ENCODE data around the gene BMPER.

BMPER gene

DNA sequence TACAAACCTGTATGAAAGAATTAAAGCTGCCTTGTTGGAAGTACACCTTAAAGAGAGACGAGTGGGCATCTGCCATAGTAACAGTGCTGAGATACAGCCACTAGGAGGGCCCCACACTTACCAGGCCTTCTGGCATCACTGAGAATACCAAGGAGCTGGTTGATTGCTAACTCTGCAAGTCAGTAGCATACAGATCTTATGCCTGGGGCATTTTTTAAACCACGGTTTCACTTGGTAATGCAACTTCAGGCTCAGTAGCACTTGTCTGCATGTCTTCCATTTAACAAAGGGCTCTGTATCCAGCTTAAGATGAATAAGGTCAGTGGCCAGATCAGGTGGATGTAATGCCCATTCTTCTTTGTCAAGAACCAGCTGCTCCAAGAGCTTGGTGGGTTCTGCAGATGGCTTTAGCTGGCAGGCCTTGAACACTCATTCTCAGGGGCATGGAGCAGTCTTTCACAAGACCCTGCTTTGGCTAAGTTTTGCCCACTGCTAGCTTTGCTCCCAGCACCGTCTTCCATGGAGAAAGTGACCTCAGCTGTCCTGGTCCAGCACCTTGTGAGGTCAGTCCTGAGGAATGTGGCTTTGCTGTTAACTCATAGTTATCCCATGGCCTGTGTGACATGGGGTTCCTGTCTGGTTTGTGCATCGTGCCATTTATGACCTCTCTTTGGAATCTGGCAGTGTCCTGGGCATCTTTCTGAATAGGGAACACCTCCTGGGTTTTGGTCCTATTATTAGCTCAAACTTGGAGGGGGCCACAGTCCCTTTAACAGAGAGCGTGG lies 68.1 kb downstream of the BMPER start:
- DNase-seq: no peak

DNA sequence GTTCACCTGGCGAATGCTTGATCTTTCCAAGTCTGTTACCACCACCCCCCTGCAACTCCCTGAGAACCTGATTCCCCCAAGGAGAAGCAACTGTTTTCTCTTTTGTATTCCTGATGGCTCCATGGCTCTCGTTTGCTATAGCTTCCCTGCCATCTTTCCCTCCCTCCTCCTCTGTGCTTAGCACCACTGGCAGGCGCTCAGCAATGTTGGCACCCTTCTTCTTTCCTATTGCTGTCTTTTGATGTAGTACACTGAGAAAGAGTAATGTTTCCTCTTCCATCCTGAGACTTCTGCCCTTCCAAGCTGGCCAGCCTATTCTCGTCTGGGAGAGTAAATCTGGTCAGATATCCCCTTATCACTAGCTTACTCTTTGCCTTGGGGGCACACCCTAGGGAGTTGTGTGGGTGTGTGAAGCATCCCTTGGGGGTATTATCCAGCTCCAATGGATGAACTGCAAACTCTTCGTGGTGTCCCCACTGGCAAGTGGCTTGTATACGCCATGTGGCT lies 74.0 kb downstream of the BMPER start:
- DNase-seq: no peak

DNA sequence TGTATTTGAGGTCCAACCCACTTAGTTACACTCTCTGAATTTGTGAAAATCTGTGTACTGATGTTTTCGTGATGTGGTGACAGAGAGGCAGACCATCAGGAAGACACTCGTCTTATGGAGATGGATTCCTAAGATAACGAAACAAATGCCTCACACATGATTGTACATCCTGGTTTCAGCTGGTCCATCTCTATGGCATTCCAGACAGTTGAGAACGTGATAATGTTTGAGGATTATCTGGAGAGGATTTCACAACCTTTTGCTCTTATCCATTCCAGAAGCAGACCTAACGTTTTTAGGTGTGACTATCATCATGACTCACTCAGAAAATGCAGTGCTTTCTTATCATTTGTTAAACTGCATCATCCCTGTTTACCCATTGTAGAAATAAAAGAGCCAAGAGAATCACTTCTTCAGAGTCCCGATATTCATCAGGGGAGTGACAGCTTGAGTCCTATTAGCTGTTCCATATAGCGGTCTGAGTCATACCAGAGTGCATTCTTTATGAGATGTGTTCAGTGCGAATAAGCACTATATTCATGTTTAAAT lies 74.5 kb downstream of the BMPER start:
- no peak for DNase-seq

DNA sequence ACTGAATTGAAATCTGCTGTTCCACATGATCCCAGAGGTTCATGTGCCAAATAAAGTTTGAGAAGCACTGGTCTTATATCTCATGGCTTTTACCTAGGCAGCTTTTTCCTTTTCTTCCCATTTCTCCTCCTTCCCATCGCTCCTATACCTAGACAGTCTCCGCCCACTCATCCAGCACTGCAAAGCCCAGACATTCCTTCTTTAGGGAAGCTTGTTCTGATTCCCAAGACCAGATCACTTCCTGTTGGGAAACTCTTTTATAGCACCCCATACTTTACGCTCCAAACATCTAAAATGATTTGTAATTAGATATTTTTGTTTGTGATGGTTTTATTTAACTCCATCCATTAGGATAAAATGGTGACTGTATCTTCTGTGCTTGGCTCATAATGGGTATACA lies 75.9 kb downstream of the BMPER start:
- no peak for DNase-seq

DNA sequence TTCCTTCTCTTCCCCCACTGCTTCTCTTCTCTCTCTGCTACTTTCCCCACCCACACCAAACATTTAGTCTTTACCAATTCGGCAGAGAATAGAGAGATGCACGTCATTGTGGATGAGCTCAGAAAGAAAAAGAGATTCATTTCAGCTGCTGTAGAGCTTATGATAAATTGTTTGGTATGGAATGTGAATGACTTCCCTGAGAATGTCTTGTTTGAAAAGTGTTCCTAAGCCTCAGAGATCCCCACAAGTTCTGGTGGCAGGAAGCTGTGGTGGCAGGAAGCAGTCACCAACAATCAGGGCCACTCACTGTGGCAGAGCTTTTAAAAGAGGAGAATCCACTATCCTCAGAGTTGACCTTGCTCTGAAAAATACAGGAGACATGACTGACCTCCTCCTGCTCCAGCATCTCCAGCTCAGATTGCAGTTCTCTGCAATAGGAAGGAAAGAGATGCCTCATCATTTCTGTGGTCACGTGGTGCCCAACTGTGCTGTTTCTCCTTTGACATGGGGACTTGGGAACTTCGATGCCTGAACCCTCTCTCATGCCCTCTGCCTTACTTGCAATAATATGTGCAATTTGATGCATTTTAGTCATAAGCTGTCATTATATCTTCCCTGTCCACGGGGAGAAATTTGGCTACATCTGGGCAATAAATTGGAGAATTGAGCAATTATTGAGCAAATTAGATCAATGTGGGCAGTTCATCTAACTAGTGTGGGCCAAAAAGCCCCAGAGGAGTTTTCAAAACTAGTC lies 76.5 kb downstream of the BMPER start:
- DNase-seq: no peak

DNA sequence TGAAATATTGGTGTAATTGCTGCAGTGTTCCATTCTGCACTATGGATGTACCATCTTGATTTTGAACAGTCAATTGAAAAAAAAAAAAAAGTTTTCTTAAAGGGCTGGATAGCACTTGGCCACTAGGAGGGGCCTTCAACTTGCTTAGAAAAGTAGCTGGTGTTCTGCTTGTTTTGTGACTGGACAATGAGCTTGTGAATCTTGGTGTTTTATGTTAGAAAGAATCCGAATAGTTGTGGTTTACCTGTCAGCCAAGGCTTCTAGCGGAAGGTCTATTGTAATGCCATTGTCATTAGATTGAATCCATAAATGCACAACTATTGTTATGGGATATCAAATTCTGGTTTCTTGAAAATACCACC lies 77.1 kb downstream of the BMPER start:
- DNase-seq: no peak

DNA sequence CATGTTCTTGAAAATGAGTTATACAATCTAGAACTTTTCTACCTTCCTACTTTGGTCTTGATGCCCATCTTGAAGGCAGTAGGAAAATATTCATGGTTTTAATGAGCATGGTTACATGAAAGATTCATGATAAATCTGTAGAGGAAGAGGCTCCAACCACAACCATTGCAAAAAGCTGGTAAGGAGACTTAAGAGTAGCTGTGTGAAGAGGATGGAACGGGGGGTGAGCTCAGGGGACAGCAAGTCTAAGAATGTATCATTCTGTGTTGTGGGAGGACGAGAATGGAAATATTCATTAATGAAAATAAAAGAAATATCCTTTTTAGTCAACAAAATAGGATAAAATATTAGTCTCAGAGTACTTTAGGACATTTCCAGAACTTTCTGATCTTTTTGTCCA lies 81.1 kb downstream of the BMPER start:
- no peak for DNase-seq

DNA sequence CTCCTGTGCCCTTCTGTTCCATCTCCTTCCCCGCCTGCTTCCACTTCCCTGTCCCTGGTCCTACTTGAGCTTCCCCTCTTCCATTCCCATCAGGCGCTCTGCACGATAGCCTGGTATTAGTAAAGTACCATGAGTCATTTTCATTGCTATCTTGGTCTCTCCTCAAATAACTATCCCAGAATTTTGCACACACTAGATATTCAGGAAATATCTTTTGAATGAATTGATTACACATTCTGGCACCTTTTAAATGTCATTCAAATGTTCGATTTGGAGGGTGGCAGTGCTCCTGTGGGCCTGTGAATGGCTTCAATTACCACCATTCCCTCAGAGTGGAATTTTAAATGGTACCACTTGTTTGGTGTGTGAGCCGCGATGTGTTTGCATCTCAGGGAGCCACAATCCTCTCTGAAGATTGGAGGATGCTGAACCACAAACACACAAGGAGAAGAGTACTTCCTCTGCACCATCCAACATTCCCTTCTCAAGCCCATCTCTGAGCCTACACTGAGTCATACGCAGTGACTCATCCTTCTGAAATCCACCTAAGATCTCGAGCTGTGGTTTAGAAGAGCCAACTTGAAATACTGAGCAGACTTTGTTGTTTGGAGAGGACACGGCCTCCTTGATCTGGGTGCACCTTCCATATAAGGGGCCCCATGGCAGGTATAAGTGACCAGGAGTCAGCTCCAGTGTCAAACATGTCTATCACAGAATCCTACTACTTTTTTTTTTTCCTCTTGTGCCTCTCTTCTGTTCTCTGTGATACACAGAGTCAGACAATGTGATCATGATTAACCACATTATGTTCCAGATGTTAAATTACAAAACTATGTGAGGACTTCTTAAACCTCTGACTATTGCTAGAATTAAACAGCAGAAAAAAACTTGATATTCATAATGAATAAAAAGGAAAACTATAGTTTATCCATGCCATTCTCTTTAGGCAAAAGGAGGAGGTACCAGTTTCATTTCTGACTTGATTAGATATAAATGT lies 81.9 kb downstream of the BMPER start:
- no peak for DNase-seq

DNA sequence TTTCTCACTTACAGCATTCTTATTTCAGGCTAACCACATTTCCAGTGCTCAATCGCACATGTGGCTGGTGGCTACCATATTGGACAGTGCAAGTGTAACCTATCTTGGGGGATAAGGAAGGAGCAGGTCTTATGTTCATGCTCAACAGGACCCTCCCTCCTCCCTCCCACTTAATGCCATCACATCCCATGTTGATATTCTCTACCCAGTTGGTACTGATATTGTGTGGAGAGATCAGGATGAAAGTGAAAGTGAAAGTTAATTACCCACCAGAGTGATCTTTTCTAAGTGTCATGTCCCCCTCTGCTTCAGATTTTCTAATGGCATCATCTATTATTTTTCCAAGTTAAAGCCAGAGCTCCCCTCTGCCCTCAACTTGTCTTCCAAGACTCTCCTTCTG lies 91.6 kb downstream of the BMPER start:
- no peak for DNase-seq

DNA sequence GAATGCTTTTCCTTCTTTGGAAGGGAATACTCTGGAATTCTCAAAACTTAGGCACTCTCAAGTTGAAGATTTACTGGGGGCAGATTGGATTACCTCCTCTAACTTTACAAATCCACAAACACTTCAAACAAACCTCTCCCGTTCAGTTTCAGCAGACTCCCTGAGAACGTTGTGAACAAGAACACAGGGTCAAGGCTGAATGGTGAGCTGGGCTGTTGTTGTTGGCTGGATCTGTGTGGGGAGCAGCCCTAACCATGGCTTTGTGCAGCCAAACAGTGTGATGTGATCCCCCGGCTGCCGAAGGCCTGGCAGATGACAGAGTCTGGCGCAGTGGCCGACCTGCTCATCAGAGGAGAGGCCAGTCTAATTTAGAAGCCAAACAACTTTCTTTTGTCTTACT lies 93.1 kb downstream of the BMPER start:
- DNase-seq: no peak

DNA sequence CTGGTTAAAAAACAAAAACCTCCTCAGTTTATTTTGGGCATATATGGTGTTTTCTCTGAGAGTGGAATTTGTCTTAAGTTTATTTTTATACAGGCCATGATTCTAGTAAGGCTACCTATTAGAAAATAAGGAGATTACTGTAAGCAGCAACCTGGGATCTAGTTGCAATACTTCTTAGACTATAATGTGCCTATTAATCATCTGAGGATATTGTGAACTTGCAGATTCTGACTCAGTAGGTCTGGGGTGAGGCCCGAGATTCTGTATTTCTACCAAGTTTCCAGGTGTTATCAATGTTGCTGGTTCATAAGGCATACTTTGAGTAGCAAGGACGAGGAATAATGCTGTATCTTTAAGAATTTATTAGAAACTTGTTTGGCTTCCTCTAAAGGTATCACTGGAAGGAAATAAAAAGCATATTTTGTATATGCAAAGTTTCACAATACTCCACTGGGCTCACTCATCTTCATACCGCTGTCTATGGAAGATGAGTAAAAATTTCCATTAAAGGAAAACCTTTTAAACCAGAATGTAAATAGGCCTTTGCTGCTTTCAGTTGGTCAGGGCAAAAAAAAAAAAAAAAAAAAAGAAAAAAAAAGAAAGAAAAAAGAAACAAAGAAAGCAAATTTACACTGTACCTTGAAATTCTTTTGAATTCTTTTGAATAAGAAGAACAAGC lies 105.8 kb downstream of the BMPER start:
- DNase-seq: no peak

DNA sequence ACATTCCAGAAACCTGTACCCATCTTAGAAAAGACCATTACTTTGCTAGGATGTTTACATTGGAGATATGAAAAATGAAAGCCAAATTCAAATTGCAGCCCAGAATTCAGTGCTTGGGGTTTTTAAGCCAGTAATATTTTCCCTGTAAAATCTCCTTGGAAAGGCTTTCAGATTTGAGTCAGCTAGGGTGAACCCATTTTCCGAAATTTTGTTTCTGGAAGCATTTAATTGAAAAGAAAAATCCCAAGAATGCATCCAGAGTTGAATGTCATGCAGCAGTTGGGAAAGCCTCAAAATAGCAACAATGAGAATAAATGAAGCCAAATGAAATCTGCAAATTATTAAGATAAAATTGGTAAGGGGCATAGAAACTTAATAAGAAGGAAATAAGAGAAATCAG lies 106.4 kb downstream of the BMPER start:
- DNase-seq: no peak

DNA sequence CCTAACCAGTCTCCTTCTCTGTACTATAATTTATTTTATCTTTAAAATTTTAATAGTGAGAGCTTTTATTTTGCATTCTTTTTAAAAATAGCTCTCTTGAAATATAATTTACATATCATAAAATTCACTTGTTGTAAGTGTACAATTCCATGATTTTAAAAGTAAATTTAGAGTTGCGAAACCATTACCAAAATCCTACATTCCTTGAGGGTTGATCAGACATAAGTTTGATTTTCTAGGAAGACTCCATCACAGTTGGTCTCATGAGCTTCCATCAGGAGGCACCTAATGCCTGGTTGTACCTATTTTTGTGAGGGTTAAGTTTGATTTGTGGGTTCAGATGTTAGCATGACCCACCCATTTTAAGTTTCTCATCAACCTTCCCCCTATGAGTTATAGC lies 108.1 kb downstream of the BMPER start:
- no peak for DNase-seq

DNA sequence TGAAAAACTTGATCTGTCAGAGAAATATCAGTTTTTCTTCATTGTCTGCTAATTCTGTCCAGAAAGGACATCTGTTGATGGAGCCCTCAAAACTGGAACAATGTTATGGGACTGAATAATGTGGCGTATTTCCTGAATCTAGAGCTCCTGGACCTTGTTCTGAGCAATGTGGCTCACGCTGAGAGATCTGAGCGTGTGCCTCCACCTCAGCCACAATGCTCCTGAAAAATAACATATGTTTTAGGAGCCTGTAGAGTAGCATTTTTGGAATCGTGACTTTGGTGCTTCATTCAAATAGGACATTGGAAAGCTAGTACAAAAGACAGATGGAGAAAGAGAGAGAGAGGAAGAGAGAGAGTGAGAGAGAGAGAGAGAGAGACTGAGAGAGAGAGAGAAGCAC lies 110.3 kb downstream of the BMPER start:
- no peak for DNase-seq

DNA sequence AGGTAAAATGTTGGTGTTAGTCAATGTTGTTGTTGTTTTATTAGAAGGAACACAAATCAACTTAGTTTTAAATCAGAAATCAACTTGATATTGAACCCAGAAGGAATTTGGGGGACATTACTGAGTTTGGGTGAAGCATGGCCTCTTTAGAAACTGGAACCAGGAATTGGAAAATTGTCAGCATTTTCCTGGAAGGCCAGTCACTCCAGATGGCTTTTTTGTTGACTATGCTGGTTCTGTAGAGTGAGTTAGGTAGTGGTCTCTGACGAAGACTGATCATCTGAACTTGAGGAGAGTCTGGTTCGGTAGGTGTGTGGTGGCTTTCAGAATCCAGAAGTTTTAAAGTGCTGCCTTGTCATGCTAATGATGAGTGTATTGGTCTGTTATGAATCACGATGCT lies 111.5 kb downstream of the BMPER start:
- no peak for DNase-seq

DNA sequence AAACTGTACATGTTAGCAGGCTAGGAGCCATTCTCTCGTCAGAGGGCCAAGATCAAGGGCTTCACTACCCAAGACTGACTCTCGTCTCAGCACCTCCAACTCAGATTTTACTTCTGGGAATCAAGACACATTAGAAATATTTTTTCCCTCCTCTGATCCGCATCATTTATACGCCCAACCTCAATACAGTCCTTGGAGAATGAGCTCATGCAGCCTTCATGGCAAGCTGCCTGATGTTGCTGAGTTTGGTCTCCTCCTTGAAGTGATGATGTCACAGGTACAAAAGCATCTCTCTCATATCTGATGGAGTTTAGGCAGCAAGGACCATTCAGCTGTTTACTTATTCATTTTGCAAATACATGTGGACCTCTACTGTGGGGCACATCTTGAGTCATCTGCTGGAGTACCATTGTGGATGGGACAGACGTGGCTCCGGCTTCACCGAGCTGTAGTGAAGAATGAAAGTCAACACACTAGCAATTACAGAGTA lies 114.0 kb downstream of the BMPER start:
- no peak for DNase-seq

DNA sequence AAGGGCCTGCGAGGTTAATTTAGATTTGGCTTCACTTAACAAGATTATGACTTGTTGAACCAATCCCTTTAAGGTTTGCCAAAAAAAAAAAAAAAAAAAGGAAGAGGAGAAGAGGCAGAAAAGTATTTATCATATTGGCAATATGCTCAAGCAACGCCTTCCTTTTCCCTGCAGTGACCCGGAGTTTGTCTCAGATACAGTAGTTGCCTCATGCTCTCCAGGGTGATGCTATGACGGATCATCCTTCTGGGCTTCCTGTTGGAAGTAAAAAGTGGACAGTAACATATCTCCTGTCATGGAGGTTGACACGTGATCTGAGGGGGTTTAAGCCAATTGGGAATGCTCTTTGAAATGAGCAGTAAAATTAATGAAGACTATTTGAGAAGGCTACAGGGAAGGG lies 117.3 kb downstream of the BMPER start:
- DNase-seq: no peak

DNA sequence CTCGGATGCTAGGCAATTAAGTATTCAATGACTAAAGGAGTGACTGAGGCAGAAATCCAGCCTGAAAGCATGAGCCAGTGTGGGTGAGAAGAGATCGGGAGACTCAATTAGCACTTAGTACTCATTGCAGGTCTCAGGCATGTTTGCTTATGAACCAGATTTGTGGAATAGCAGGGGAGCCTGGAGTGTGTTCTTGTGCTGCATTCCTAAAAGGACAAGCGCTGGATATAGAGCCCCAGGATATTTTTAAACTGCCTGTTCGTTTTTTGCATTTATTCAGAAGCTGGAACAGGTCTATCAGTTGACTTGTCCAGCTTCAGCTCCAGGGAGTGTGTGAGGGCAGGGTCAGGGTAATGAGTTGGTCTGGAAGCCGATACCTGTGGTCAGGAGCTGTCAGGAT lies 120.3 kb downstream of the BMPER start:
- DNase-seq: no peak

DNA sequence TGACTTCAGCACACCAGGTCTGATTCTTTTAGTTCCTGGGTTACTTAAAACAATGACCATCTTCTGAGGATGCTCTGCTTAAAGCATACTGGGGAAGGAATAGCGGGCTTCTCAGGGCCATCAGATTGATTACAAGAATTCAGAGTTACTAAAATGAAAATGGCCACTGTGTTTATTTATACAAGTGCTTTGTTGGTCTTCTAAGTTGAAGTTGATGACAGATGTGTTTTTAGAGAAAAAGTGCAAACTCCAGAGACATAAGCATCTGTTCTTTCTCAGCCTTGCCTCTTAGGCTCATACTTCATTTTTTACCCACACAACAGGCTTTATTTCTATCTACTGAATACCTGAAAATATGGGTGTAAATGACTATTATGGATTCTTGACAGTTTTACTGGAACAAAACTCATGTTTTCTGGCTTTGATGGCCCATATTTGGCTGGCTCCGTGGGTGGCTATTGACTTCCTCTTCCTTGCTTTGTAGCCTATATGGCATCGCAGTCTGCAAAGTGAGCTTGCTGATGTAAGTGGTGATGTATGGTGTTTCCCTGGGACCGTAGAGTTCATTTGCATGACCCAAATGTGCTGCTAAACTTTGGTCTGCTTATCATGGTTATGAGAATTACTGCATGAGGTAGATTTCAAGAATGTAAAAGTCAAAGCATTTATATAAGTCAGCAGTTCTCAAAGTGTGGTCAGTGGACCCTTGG lies 121.3 kb downstream of the BMPER start:
- DNase-seq: no peak

DNA sequence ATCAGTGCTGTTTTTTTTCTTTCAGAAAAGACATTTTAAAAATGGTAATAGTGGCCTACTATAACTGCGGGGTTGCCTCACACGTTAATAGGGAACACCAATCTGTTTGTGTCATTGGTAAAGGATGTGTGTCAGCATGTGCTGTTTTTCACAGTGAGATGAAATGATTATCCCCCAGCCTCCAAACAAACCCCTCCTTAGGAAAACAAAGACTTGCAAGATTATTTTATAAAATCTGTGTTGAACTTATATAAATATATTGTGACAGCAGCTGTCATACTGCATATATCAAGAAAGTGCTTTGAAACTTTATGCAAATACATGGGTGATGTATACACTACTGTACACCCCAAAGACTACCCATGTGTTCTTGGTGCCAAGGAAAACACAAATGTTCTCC lies 125.8 kb downstream of the BMPER start:
- DNase-seq: no peak

DNA sequence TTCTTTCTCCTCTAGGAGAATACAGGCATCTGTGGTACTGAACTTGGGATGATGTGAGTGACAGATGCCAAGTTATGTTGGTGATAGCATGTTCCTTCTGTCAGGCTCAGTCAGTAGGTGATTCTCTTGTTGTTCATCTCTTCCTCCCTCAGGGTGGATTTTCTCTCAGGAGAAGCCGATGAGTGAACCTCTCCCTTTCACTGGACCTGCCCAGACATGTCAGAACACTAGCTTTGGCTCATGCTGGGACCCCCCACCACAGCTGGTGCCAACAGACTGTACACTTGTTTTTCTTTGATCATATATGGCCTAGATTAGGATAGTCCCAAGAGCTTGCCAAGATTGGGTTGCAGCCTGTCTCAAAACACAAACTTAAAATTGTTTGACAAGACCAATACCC lies 129.4 kb downstream of the BMPER start:
- no peak for DNase-seq

Measured in SIG-M5 (cell line).